Measurements from ENCODE around the gene ATL3. TPM values are rescaled to one million over a fixed set of nuclear protein-coding genes. Genes with fewer than 3 reads are reported as not detected.
"Not testable (repeated sequence)": the region's sequence is repeated elsewhere in the genome, so short reads cannot be mapped to it uniquely, and the experiment has no call there.

ATL3 gene
- total RNA-seq, 1 experiment from 2014 or later, result 79.0 TPM

DNA sequence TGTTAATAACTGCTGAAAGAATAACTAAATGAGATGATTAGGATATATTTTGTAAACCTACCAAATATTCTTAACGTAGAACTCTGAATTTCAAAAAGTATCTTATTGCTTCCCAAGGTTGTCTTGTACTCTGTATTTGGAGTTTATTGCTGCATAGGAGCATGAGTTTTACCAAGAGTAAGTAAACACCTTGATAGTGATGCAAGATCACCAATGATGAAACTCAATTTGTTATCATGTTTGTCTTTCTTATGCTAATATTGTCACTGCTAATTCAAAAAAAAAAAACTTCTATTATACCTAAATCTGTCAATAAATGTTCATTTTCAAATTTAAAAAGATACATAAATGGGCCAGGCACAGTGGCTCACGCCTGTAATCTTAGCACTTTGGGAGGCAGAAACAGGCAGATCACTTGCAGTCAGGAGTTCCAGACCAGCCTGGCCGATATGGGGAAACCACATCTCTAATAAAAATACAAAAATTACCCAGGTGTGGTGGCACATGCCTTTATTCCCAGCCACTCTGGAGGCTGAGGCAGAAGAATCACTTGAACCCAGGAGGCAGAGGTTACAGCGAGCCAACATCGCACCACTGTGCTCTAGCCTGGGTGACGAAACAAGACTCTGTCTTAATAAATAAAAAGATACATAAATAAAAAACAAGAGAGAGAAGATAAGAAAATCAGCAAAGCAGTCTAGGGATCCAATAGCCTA lies 84.6 kb downstream of the ATL3 start:
- in situ Hi-C loops (cut with HindIII; ENCODE audit: low pct_unique_long_range_greater_than_20kb, low sequenced_read_pairs) (no loop called here), intact Hi-C loops (cut with micrococcal nuclease; ENCODE audit: unreplicated experiment) (no loop called here)
- Histone ChIP-seq H3K4me1 (ENCODE audit: control insufficient read depth, insufficient read depth, low read length) (no peaks in the 10 kb centered on the region), H3K36me3 (ENCODE audit: control insufficient read depth, insufficient read depth, low read length) (no peaks in the 10 kb centered on the region), H3K27me3 (ENCODE audit: control insufficient read depth, insufficient read depth, low read length) (no peaks in the 10 kb centered on the region), H3K27ac (ENCODE audit: low read length) (no peak overlapping the region), H3K9me3 (ENCODE audit: control insufficient read depth, insufficient read depth, low read depth, low read length) (no peaks in the 10 kb centered on the region), H3K4me3 (ENCODE audit: low read depth in 2 of 2, low read length in 2 of 2) (no peak overlapping the region)
- TF ChIP-seq SIN3A (IDR thresholded peaks at IDR 0.05; ENCODE audit: borderline replicate concordance, insufficient read depth, low read depth, low read length), result no peak
- TF ChIP-seq POLR2AphosphoS5 (IDR thresholded peaks at IDR 0.05; ENCODE audit: low read depth, low read length), result no peak
- no peak for TF ChIP-seq TCF7L2 (IDR thresholded peaks at IDR 0.05; ENCODE audit: low read depth, low read length)
- TF ChIP-seq, protein P1, sequence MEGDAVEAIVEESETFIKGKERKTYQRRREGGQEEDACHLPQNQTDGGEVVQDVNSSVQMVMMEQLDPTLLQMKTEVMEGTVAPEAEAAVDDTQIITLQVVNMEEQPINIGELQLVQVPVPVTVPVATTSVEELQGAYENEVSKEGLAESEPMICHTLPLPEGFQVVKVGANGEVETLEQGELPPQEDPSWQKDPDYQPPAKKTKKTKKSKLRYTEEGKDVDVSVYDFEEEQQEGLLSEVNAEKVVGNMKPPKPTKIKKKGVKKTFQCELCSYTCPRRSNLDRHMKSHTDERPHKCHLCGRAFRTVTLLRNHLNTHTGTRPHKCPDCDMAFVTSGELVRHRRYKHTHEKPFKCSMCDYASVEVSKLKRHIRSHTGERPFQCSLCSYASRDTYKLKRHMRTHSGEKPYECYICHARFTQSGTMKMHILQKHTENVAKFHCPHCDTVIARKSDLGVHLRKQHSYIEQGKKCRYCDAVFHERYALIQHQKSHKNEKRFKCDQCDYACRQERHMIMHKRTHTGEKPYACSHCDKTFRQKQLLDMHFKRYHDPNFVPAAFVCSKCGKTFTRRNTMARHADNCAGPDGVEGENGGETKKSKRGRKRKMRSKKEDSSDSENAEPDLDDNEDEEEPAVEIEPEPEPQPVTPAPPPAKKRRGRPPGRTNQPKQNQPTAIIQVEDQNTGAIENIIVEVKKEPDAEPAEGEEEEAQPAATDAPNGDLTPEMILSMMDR (IDR thresholded peaks at IDR 0.05), result no peak
- TF ChIP-seq, protein P2, sequence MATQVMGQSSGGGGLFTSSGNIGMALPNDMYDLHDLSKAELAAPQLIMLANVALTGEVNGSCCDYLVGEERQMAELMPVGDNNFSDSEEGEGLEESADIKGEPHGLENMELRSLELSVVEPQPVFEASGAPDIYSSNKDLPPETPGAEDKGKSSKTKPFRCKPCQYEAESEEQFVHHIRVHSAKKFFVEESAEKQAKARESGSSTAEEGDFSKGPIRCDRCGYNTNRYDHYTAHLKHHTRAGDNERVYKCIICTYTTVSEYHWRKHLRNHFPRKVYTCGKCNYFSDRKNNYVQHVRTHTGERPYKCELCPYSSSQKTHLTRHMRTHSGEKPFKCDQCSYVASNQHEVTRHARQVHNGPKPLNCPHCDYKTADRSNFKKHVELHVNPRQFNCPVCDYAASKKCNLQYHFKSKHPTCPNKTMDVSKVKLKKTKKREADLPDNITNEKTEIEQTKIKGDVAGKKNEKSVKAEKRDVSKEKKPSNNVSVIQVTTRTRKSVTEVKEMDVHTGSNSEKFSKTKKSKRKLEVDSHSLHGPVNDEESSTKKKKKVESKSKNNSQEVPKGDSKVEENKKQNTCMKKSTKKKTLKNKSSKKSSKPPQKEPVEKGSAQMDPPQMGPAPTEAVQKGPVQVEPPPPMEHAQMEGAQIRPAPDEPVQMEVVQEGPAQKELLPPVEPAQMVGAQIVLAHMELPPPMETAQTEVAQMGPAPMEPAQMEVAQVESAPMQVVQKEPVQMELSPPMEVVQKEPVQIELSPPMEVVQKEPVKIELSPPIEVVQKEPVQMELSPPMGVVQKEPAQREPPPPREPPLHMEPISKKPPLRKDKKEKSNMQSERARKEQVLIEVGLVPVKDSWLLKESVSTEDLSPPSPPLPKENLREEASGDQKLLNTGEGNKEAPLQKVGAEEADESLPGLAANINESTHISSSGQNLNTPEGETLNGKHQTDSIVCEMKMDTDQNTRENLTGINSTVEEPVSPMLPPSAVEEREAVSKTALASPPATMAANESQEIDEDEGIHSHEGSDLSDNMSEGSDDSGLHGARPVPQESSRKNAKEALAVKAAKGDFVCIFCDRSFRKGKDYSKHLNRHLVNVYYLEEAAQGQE (IDR thresholded peaks at IDR 0.05; ENCODE audit: insufficient read depth in 1 of 2, low read depth in 2 of 2, low read length in 1 of 2), result no peak
- ATAC-seq, result no peak
- DNase-seq (ENCODE audit: low read depth, low spot score), result no peak
- CTCF ChIA-PET, result no interaction called here
- no TSS peak for BruUV-seq (replicated peaks)
- POLR2A ChIA-PET, result no interaction called here

DNA sequence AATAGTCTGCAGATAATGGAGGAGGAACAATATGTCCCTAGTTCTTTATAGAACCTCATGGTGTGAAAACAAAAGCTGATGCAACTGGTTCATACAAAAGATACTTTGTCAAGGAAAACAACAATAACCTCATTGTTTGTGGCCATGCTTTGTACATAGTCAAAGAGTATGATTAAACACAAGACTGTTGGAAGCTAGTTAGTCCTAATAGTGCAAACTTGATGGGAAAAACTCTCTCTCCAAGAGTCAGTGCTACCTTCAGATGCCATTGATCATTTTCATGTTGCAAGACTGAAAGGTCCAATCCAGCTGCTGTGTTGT lies 87.9 kb downstream of the ATL3 start:
- ChIA-PET POLR2A (no interaction called here), CTCF (no interaction called here)
- intact Hi-C loops (cut with micrococcal nuclease; ENCODE audit: unreplicated experiment) (no loop called here), in situ Hi-C loops (cut with HindIII; ENCODE audit: low pct_unique_long_range_greater_than_20kb, low sequenced_read_pairs) (no loop called here)
- no peak for TF ChIP-seq POLR2AphosphoS5 (IDR thresholded peaks at IDR 0.05; ENCODE audit: low read depth, low read length)
- TF ChIP-seq, protein P1 (IDR thresholded peaks at IDR 0.05), result no peak
- no peak for TF ChIP-seq TCF7L2 (IDR thresholded peaks at IDR 0.05; ENCODE audit: low read depth, low read length)
- TF ChIP-seq, protein P2 (IDR thresholded peaks at IDR 0.05; ENCODE audit: insufficient read depth in 1 of 2, low read depth in 2 of 2, low read length in 1 of 2), result no peak
- no peak for TF ChIP-seq SIN3A (IDR thresholded peaks at IDR 0.05; ENCODE audit: borderline replicate concordance, insufficient read depth, low read depth, low read length)
- Histone ChIP-seq H3K4me3 (ENCODE audit: low read depth in 2 of 2, low read length in 2 of 2) (no peak overlapping the region), H3K27me3 (ENCODE audit: control insufficient read depth, insufficient read depth, low read length) (no peaks in the 10 kb centered on the region), H3K9me3 (ENCODE audit: control insufficient read depth, insufficient read depth, low read depth, low read length) (no peaks in the 10 kb centered on the region; the same call in 1 of the 2 replicates), H3K27ac (ENCODE audit: low read length) (no peak overlapping the region), H3K36me3 (ENCODE audit: control insufficient read depth, insufficient read depth, low read length) (no peaks in the 10 kb centered on the region), H3K4me1 (ENCODE audit: control insufficient read depth, insufficient read depth, low read length) (no peaks in the 10 kb centered on the region)
- BruUV-seq (replicated peaks), result no TSS peak
- ATAC-seq (no peak), DNase-seq (ENCODE audit: low read depth, low spot score) (no peak)

DNA sequence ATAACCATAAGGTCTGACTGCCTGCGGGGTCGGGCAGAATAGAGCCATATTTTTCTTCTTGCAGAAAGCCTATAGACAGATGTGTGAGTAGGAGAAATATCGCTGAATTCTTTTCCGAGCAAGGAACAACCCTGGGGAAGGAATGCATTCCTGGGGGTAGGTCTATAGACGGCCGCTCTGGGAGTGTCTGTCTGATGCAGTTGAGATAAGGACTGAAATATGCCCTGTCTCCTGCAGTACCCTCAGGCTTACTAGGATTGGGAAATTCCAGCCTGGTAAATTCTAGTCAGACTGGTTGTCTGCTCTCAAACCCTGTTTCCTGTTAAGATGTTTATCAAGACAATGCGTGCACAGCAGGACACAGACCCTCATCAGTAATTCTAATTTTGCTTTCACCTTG lies 90.0 kb downstream of the ATL3 start:
- H3K27ac ChIP-seq (ENCODE audit: low read length); H3K27me3 ChIP-seq (ENCODE audit: control insufficient read depth, insufficient read depth, low read length); BruUV-seq (replicated peaks); H3K4me1 ChIP-seq (ENCODE audit: control insufficient read depth, insufficient read depth, low read length); in situ Hi-C loops (cut with HindIII; ENCODE audit: low pct_unique_long_range_greater_than_20kb, low sequenced_read_pairs); DNase-seq (ENCODE audit: low read depth, low spot score); CTCF ChIA-PET; H3K4me3 ChIP-seq (ENCODE audit: low read depth in 2 of 2, low read length in 2 of 2); H3K36me3 ChIP-seq (ENCODE audit: control insufficient read depth, insufficient read depth, low read length); intact Hi-C loops (cut with micrococcal nuclease; ENCODE audit: unreplicated experiment); ATAC-seq; POLR2A ChIA-PET; H3K9me3 ChIP-seq (ENCODE audit: control insufficient read depth, insufficient read depth, low read depth, low read length): not testable (repeated sequence)
